HEK293T (cell line): ENCODE data around the gene HIVEP2.

Source experiments
- ARNT ChIP-seq: fragments of 450-650 bp; IDR thresholded peaks from 2 replicates; pipeline ENCODE4 v1.6.1; 2017; ENCODE audit warnings: mild to moderate bottlenecking
- BHLHE40 ChIP-seq: fragments of 450-650 bp; IDR thresholded peaks from 2 replicates; pipeline ENCODE4 v1.6.1; 2016; ENCODE audit warnings: mild to moderate bottlenecking, moderate library complexity, borderline replicate concordance
- ELF4 ChIP-seq: fragments of 450-650 bp; IDR thresholded peaks from 2 replicates; pipeline ENCODE4 v1.6.1; 2017; ENCODE audit warnings: antibody characterized with exemption
- FOXA1 ChIP-seq: fragments of 450-650 bp; IDR thresholded peaks from 2 replicates; pipeline ENCODE4 v1.6.1; 2016; ENCODE audit warnings: mild to moderate bottlenecking
- FOXK2 ChIP-seq: fragments of 450-650 bp; IDR thresholded peaks from 2 replicates; pipeline ENCODE4 v1.6.1; 2016; ENCODE audit warnings: mild to moderate bottlenecking
- FOXM1 ChIP-seq: fragments of 450-650 bp; IDR thresholded peaks from 2 replicates; pipeline ENCODE4 v1.6.1; 2017; ENCODE audit warnings: mild to moderate bottlenecking, borderline replicate concordance
- HDGF ChIP-seq: fragments of 450-650 bp; IDR thresholded peaks from 2 replicates; pipeline ENCODE4 v1.6.1; 2017; ENCODE audit warnings: antibody characterized with exemption, borderline replicate concordance
- L3MBTL2 ChIP-seq: fragments of 450-650 bp; conservative IDR thresholded peaks from 2 replicates; pipeline ENCODE4 v1.6.1; 2016; ENCODE audit warnings: mild to moderate bottlenecking
- LEF1 ChIP-seq: fragments of 450-650 bp; IDR thresholded peaks from 2 replicates; pipeline ENCODE4 v1.6.1; 2017; ENCODE audit warnings: mild to moderate bottlenecking, borderline replicate concordance
- PKNOX1 ChIP-seq: fragments of 450-650 bp; IDR thresholded peaks from 2 replicates; pipeline ENCODE4 v1.6.1; 2016
- SP1 ChIP-seq: fragments of 450-650 bp; IDR thresholded peaks from 2 replicates; pipeline ENCODE4 v1.6.1; 2017
- SUZ12 ChIP-seq: fragments of 450-650 bp; IDR thresholded peaks from 2 replicates; pipeline ENCODE4 v1.6.1; 2016; ENCODE audit warnings: mild to moderate bottlenecking
- TARDBP ChIP-seq: fragments of 450-650 bp; IDR thresholded peaks from 2 replicates; pipeline ENCODE4 v1.6.1; 2016
- ZNF384 ChIP-seq: fragments of 450-650 bp; IDR thresholded peaks from 2 replicates; pipeline ENCODE4 v1.6.1; 2016

- TF ChIP-seq FOXM1 (no peak), ARNT (no peak), PKNOX1 (no peak), SUZ12 (no peak), FOXA1 (no peak), BHLHE40 (no peak), TARDBP (no peak), SP1 (no peak), ZNF384 (no peak), L3MBTL2 (no peak), FOXK2 (no peak), ELF4 (no peak), LEF1 (no peak), HDGF (no peak)
Measured at GRCh38 chr6:142942238-142942637, 2.7 kb downstream of the HIVEP2 start.
